Prostate gland (tissue), 2 donors: ENCODE data around the gene SNX25. TPM values are rescaled to one million over a fixed set of nuclear protein-coding genes. Genes with fewer than 3 reads are reported as not detected.
"Not testable (repeated sequence)": the region's sequence is repeated elsewhere in the genome, so short reads cannot be mapped to it uniquely, and the experiment has no call there.

Experiments used
- DNase-seq: peaks from one replicate; pipeline ENCODE4 v3.0.0-alpha.2; 2019; ENCODE audit warnings: low spot score
- H3K27ac ChIP-seq, 2 donors: fragments of 200-600 bp; sonication (generic); 2 replicates each; pipeline ENCODE4 v1.5.1; 2017 to 2019
- H3K27me3 ChIP-seq: fragments of 200-600 bp; sonication (generic); replicated peaks from 2 replicates; pipeline ENCODE4 v1.5.1; 2019; ENCODE audit not compliant: insufficient read depth
- H3K36me3 ChIP-seq, 2 donors: fragments of 200-600 bp; sonication (generic); 1 replicate in 1 of 2; 2 replicates in 1 of 2; pipeline versions ENCODE4 v1.5.1 to v1.8.1; 2017 to 2019
- H3K4me1 ChIP-seq: fragments of 200-600 bp; sonication (generic); replicated peaks from 2 replicates; pipeline ENCODE4 v1.5.1; 2019
- H3K4me3 ChIP-seq, 2 donors: fragments of 200-600 bp; sonication (generic); 2 replicates each; pipeline ENCODE4 v1.5.1; 2017 to 2019
- H3K9me3 ChIP-seq: fragments of 200-600 bp; sonication (generic); 2 replicates; pipeline ENCODE4 v1.5.1; 2017
- POLR2A ChIP-seq: fragments of 450-650 bp; IDR thresholded peaks from one replicate; pipeline ENCODE4 v1.6.1; 2016; ENCODE audit warnings: antibody characterized with exemption, mild to moderate bottlenecking
- POLR2AphosphoS5 ChIP-seq: sonication (generic); formaldehyde crosslinking; IDR thresholded peaks from one replicate; pipeline ENCODE4 v1.6.1; 2017; ENCODE audit warnings: antibody characterized with exemption
- WGBS: methylation state at CpG from one replicate; pipeline ENCODE4 v1.1.5; 2018; 5-methylcytosine and 5-hydroxymethylcytosine counted together
- intact Hi-C: fragments of 100-400 bp; cut with DNase I; formaldehyde crosslinking; loops from one replicate; pipeline ENCODE4 v1.14.2; 2022
- total RNA-seq, 2 donors: library from RNA; depleted of rRNA; stranded (reverse); fragments of >200 nt; gene quantifications; one replicate each; pipeline ENCODE4 v1.1.0, GENCODE V29; 2016
- TF ChIP-seq, protein P1 (sequence below), 4 experiments: fragments of 200-600 bp in 2 of 4; fragments of 450-650 bp in 2 of 4; sonication (generic) in 2 of 4; IDR thresholded peaks; 1 replicate in 3 of 4; 2 replicates in 1 of 4; pipeline ENCODE4 v1.5.1; 2016 to 2019; ENCODE audit warnings: antibody characterized with exemption in 4 of 4, mild to moderate bottlenecking in 2 of 4, moderate library complexity in 2 of 4

Gene SNX25
- total RNA-seq, 2 donors from 2014 or later, result 26.4 to 49.5 TPM

DNA sequence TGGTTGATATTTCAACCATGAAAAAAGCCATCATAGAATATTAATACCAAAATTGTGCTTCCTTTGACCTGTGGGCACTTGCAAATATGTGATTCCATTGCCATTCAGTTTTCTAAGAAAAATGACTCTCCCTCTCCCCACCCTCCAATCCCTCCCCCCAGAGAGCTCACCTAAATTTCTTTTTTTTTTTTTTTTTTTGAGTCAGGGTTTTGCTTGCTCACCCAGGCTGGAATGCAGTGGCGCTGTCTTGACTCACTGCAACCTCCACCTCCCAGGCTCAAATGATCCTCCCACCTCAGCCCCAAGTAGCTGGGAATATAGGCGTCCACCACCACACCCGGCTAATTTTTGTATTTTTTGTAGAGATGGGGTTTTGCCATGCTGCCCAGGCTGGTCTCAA is 47.0 kb downstream of the SNX25 start:
- WGBS, result 96% methylated on average over 3 of the region's 3 CpGs
- Histone ChIP-seq H3K36me3 (no peaks in the 10 kb centered on the region), H3K9me3 (no peaks in the 10 kb centered on the region), H3K27me3 (no peaks in the 10 kb centered on the region), H3K4me3 (no peak overlapping the region), H3K4me1 (no peaks in the 10 kb centered on the region), H3K27ac (no peak overlapping the region)
- intact Hi-C loops, result no loop called here
- TF ChIP-seq, protein P1, sequence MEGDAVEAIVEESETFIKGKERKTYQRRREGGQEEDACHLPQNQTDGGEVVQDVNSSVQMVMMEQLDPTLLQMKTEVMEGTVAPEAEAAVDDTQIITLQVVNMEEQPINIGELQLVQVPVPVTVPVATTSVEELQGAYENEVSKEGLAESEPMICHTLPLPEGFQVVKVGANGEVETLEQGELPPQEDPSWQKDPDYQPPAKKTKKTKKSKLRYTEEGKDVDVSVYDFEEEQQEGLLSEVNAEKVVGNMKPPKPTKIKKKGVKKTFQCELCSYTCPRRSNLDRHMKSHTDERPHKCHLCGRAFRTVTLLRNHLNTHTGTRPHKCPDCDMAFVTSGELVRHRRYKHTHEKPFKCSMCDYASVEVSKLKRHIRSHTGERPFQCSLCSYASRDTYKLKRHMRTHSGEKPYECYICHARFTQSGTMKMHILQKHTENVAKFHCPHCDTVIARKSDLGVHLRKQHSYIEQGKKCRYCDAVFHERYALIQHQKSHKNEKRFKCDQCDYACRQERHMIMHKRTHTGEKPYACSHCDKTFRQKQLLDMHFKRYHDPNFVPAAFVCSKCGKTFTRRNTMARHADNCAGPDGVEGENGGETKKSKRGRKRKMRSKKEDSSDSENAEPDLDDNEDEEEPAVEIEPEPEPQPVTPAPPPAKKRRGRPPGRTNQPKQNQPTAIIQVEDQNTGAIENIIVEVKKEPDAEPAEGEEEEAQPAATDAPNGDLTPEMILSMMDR (IDR thresholded peaks at IDR 0.05), result no peak
- TF ChIP-seq POLR2A, result no peak
- no peak for TF ChIP-seq POLR2AphosphoS5
- DNase-seq, result no peak

DNA sequence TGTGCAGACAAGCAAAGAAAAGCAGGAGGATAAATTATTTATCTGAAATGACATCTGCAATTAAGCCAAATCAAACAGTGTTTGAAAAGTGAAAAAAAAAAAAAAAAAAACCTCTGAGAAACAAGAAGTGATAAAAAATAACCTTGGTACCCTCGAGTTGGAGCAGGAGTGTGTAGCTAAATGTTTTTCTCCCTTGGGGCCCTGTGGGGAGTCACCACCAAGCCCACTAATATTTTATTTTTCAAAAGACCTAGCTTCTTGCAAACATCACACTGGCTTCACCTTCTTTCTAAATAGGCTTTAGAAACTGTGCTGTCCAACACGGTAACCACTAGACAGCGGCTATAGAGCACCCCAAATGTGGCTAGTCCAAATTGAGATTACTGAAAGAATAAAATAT is 47.7 kb downstream of the SNX25 start:
- Histone ChIP-seq H3K9me3 (no peaks in the 10 kb centered on the region), H3K27ac (no peak overlapping the region), H3K27me3 (no peaks in the 10 kb centered on the region), H3K4me1 (no peaks in the 10 kb centered on the region), H3K36me3 (no peaks in the 10 kb centered on the region), H3K4me3 (no peak overlapping the region)
- intact Hi-C loops, result no loop called here
- TF ChIP-seq, protein P1 (IDR thresholded peaks at IDR 0.05), result no peak
- TF ChIP-seq POLR2AphosphoS5 (no peak), POLR2A (no peak)
- no peak for DNase-seq
- 82% methylated on average over 3 of the region's 3 CpGs for WGBS

DNA sequence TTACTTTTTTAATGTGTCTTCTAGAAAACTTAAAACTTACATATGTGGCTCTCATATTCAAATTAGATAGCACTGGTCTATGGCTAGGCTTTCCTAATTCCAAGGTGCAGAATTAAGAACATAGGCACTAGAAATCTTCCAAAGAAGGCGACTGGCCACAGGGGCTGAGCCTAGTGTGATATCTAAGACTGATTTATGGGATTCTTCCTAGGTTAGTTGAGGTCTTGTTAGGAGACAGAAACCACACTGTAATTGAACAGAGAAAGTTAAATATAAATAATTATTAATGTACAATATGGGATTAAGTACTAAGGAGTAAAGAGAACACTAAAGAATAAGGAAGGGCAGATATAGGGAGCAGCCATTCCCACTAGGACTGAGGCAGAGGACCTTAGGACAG is 48.3 kb downstream of the SNX25 start:
- DNase-seq, result no peak
- Histone ChIP-seq H3K27me3 (no peaks in the 10 kb centered on the region), H3K27ac (peak overlapping the region in 1 of 2 donors; percentile 12), H3K9me3 (no peaks in the 10 kb centered on the region), H3K4me3 (no peak overlapping the region), H3K4me1 (no peaks in the 10 kb centered on the region), H3K36me3 (no peaks in the 10 kb centered on the region)
- TF ChIP-seq, protein P1 (IDR thresholded peaks at IDR 0.05), result no peak
- TF ChIP-seq POLR2AphosphoS5 (no peak), POLR2A (no peak)
- WGBS, result 100% methylated on average over 1 of the region's 1 CpG
- intact Hi-C loops, result no loop called here

DNA sequence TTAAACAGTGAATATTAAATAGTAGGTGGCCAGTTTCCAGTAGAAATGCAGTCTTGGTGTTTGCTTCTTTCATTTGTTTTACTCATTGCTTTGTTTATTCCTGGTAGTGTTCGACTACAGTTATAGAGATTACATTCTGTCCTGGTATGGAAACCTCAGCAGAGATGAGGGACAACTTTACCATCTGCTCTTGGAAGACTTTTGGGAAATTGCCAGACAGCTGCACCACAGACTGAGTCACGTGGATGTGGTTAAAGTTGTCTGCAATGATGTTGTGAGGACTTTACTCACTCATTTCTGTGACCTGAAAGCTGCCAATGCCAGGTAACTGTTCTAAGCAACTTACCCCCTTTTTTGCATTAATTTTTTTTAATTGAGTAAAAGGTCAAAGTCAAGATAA is 49.3 kb downstream of the SNX25 start:
- H3K9me3 ChIP-seq, intact Hi-C loops: not testable (repeated sequence)
- WGBS, result 8% methylated on average over 2 of the region's 2 CpGs

DNA sequence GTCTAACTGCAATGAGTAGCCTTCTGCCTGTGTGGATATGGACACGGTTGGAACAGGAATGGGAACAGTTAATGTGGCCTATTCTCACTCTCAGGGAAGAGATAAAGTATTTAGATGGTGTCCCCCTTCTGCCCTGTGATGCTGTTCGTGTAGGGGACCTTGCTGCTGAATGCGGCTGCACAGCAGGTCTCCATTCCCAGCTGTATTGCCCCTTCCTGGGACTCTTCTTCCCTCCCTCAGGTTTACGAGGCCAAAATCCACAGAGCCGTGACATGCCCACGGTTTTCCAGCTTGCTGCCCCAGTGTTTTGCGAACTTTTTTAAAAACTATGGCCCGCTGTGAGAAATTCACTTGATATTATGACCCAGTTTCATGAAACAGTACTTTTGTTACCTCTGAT is 50.3 kb downstream of the SNX25 start:
- TF ChIP-seq POLR2AphosphoS5 (no peak), POLR2A (no peak)
- TF ChIP-seq, protein P1 (IDR thresholded peaks at IDR 0.05), result no peak
- intact Hi-C loops, result no loop called here
- 83% methylated on average over 8 of the region's 8 CpGs for WGBS
- no peak overlapping the region for H3K27ac ChIP-seq
- no peaks in the 10 kb centered on the region for H3K9me3 ChIP-seq
- H3K4me1 ChIP-seq, result no peaks in the 10 kb centered on the region
- H3K4me3 ChIP-seq, result no peak overlapping the region
- H3K36me3 ChIP-seq, result no peaks in the 10 kb centered on the region
- H3K27me3 ChIP-seq, result no peaks in the 10 kb centered on the region
- no peak for DNase-seq

More for the DNA sequence above, 49.3 kb downstream of the SNX25 start:
- peak overlapping the region in 1 of 2 donors; percentile 12 for H3K27ac ChIP-seq
- not testable (repeated sequence) for H3K36me3 ChIP-seq, H3K4me3 ChIP-seq, DNase-seq, H3K4me1 ChIP-seq, H3K27me3 ChIP-seq
- peak; percentile 23 for TF ChIP-seq POLR2AphosphoS5
